Measurements from ENCODE around the gene OR2L8.

- no peak for TF ChIP-seq POLR2A (IDR thresholded peaks at IDR 0.05; ENCODE audit: low read length)
- TF ChIP-seq GATA1 (IDR thresholded peaks at IDR 0.05; ENCODE audit: low read depth, low read length): no peak
Measured at GRCh38 chr1:247942624-247943023, 6.0 kb upstream of the OR2L8 start.

All from erythroblast (primary cell).